Spinal cord (tissue), 10 donors: ENCODE data around the gene ATXN10. TPM values are rescaled to one million over a fixed set of nuclear protein-coding genes. Genes with fewer than 3 reads are reported as not detected.
A peak's percentile ranks its signal among the peaks of the same experiment; 100 is the strongest.
"Not testable (repeated sequence)": the region's sequence is repeated elsewhere in the genome, so short reads cannot be mapped to it uniquely, and the experiment has no call there.

Experiments used
- DNase-seq, 6 donors: peaks; one replicate each; pipeline versions ENCODE4 v3.0.0 to v3.0.0-alpha.2; 2013 to 2015; ENCODE audit warnings: low spot score in 6 of 6, low read depth in 4 of 6
- H3K27ac ChIP-seq: one replicate; pipeline ENCODE4 v1.5.1; 2013; ENCODE audit warnings: low read depth, low read length, control low read depth
- H3K27me3 ChIP-seq: one replicate; pipeline ENCODE4 v1.6.1; 2013; ENCODE audit warnings: low read length; ENCODE audit not compliant: control insufficient read depth, insufficient read depth
- H3K36me3 ChIP-seq: one replicate; pipeline ENCODE4 v1.6.1; 2013; ENCODE audit warnings: low read length; ENCODE audit not compliant: control insufficient read depth, insufficient read depth
- H3K4me1 ChIP-seq: one replicate; pipeline ENCODE4 v1.6.1; 2013; ENCODE audit warnings: low read length; ENCODE audit not compliant: control insufficient read depth, insufficient read depth
- H3K4me3 ChIP-seq: one replicate; pipeline ENCODE4 v1.5.1; 2013; ENCODE audit warnings: low read depth, low read length, control low read depth
- H3K9me3 ChIP-seq: one replicate; pipeline ENCODE4 v1.6.1; 2013; ENCODE audit warnings: low read length; ENCODE audit not compliant: control insufficient read depth, insufficient read depth
- WGBS: methylation state at CpG from one replicate; pipeline ENCODE4 v1.1.5; 2013; ENCODE audit warnings: missing lambda C conversion rate; ENCODE audit not compliant: insufficient coverage; 5-methylcytosine and 5-hydroxymethylcytosine counted together
- polyA plus RNA-seq, 2 donors: library from polyadenylated mRNA; unstranded; fragments of 120-200 nt; gene quantifications; one replicate each; pipeline ENCODE4 v1.2.1, GENCODE V29; 2013; ENCODE audit not compliant: insufficient read length in 2 of 2
- total RNA-seq, 2 donors: library from RNA; depleted of rRNA in 1 of 2; stranded (reverse); fragments of 120-200 nt in 1 of 2; fragments of >200 nt in 1 of 2; gene quantifications; one replicate each; pipeline versions ENCODE4 v1.2.3 to v1.2.4, GENCODE V29; 2013 to 2014
- donor health status: healthy.

ATXN10 gene
- total and polyA plus RNA-seq, 4 donors, result 163 to 428 (median 339) TPM

- Histone ChIP-seq H3K36me3 (no peaks in the 10 kb centered on the region), H3K4me3 (no peak overlapping the region), H3K9me3 (no peaks in the 10 kb centered on the region), H3K4me1 (no peaks in the 10 kb centered on the region), H3K27ac (no peak overlapping the region), H3K27me3 (no peaks in the 10 kb centered on the region)
- WGBS, result no CpG with 5 or more reads among the region's 2 CpGs
- DNase-seq, result no peak
These were observed 15.1 kb upstream of the ATXN10 start for GRCh38 chr22:45656577-45656976.

- WGBS, result 71% methylated on average over 2 of the region's 4 CpGs
- Histone ChIP-seq H3K27me3 (no peaks in the 10 kb centered on the region), H3K4me3 (no peak overlapping the region), H3K27ac (no peak overlapping the region), H3K9me3 (no peaks in the 10 kb centered on the region), H3K36me3 (no peaks in the 10 kb centered on the region), H3K4me1 (no peaks in the 10 kb centered on the region)
- no peak for DNase-seq
These were observed 13.9 kb upstream of the ATXN10 start for GRCh38 chr22:45657701-45658100.

GRCh38 chr22:45664136-45664646 is 7.4 kb upstream of the ATXN10 start:
- no peak overlapping the region for H3K4me3 ChIP-seq
- no peaks in the 10 kb centered on the region for H3K27me3 ChIP-seq
- no peak for DNase-seq
- no peak overlapping the region for H3K27ac ChIP-seq
- 20% methylated on average over 1 of the region's 1 CpG for WGBS
- no peaks in the 10 kb centered on the region for H3K4me1 ChIP-seq
- no peaks in the 10 kb centered on the region for H3K9me3 ChIP-seq
- H3K36me3 ChIP-seq, result no peaks in the 10 kb centered on the region

GRCh38 chr22:45667486-45667885 is 4.1 kb upstream of the ATXN10 start:
- no peak overlapping the region for H3K4me3 ChIP-seq
- H3K36me3 ChIP-seq, result no peaks in the 10 kb centered on the region
- peaks cover 7% of the 10 kb centered on the region for H3K4me1 ChIP-seq
- no peaks in the 10 kb centered on the region for H3K9me3 ChIP-seq
- H3K27me3 ChIP-seq, result no peaks in the 10 kb centered on the region
- DNase-seq, result no peak
- 79% methylated on average over 3 of the region's 5 CpGs for WGBS
- H3K27ac ChIP-seq, result no peak overlapping the region

GRCh38 chr22:45670363-45670762 is 1.3 kb upstream of the ATXN10 start:
- no CpG with 5 or more reads among the region's 2 CpGs for WGBS
- H3K36me3 ChIP-seq, H3K9me3 ChIP-seq, H3K27ac ChIP-seq, H3K4me3 ChIP-seq, DNase-seq, H3K27me3 ChIP-seq: not testable (repeated sequence)
- peaks cover 11% of the 10 kb centered on the region for H3K4me1 ChIP-seq

- DNase-seq, result peak in 3 of 6 donors; percentile 2 to 97 (median 45)
- under 1% methylated on average over 30 of the region's 32 CpGs for WGBS
These were observed 452 bp upstream of the ATXN10 start for GRCh38 chr22:45670981-45671782.

GRCh38 chr22:45672564-45673481 is 1.2 kb downstream of the ATXN10 start:
- Histone ChIP-seq H3K4me3 (peak overlapping the region; percentile 71), H3K4me1 (peaks cover 11% of the 10 kb centered on the region), H3K36me3 (no peaks in the 10 kb centered on the region), H3K27ac (peak overlapping the region; percentile 42), H3K9me3 (no peaks in the 10 kb centered on the region), H3K27me3 (no peaks in the 10 kb centered on the region)
- DNase-seq, result no peak
- 18% methylated on average over 14 of the region's 14 CpGs for WGBS

More at GRCh38 chr22:45670981-45671782, 452 bp upstream of the ATXN10 start:
- Histone ChIP-seq H3K9me3 (no peaks in the 10 kb centered on the region), H3K4me3 (peak overlapping the region; percentile 71), H3K27ac (peak overlapping the region; percentile 83), H3K4me1 (peaks cover 11% of the 10 kb centered on the region), H3K27me3 (no peaks in the 10 kb centered on the region), H3K36me3 (no peaks in the 10 kb centered on the region)

- Histone ChIP-seq H3K36me3 (no peaks in the 10 kb centered on the region), H3K4me1 (peaks cover 11% of the 10 kb centered on the region), H3K9me3 (no peaks in the 10 kb centered on the region), H3K4me3 (no peak overlapping the region), H3K27me3 (no peaks in the 10 kb centered on the region), H3K27ac (no peak overlapping the region)
- DNase-seq, result no peak
- 85% methylated on average over 8 of the region's 10 CpGs for WGBS
These were observed 2.0 kb downstream of the ATXN10 start for GRCh38 chr22:45673482-45674175.

- Histone ChIP-seq H3K4me3 (no peak overlapping the region), H3K36me3 (no peaks in the 10 kb centered on the region), H3K4me1 (peaks cover 10% of the 10 kb centered on the region), H3K27me3 (no peaks in the 10 kb centered on the region), H3K9me3 (no peaks in the 10 kb centered on the region), H3K27ac (no peak overlapping the region)
- 100% methylated on average over 1 of the region's 4 CpGs for WGBS
- DNase-seq, result no peak
These were observed 4.4 kb downstream of the ATXN10 start for GRCh38 chr22:45676024-45676423.
